ENCODE measurements around the gene KISS1R.

Gene KISS1R

GRCh38 chr19:898663-899062 lies 18.5 kb upstream of the KISS1R start:
- H3K4me3 ChIP-seq (replicated peaks; ENCODE audit: low read depth, low read length) = no peak overlapping the region
- TF ChIP-seq CTCF (IDR thresholded peaks at IDR 0.05; ENCODE audit: low read length, missing control alignments) = no peak
- DNase-seq (ENCODE audit: low read depth) = no peak

GRCh38 chr19:899336-900042 lies 17.6 kb upstream of the KISS1R start:
- TF ChIP-seq CTCF (IDR thresholded peaks at IDR 0.05; ENCODE audit: low read length, missing control alignments) = no peak
- H3K4me3 ChIP-seq (replicated peaks; ENCODE audit: low read depth, low read length) = no peak overlapping the region
- DNase-seq (ENCODE audit: low read depth) = no peak

GRCh38 chr19:900043-900301 lies 17.2 kb upstream of the KISS1R start:
- no peak overlapping the region for H3K4me3 ChIP-seq (replicated peaks; ENCODE audit: low read depth, low read length)
- no peak for DNase-seq (ENCODE audit: low read depth)
- TF ChIP-seq CTCF (IDR thresholded peaks at IDR 0.05; ENCODE audit: low read length, missing control alignments) = no peak

GRCh38 chr19:900302-901111 lies 16.6 kb upstream of the KISS1R start:
- no peak for TF ChIP-seq CTCF (IDR thresholded peaks at IDR 0.05; ENCODE audit: low read length, missing control alignments)
- no peak for DNase-seq (ENCODE audit: low read depth)
- H3K4me3 ChIP-seq (replicated peaks; ENCODE audit: low read depth, low read length) = no peak overlapping the region

GRCh38 chr19:901216-902092 lies 15.7 kb upstream of the KISS1R start:
- DNase-seq (ENCODE audit: low read depth) = no peak
- no peak for TF ChIP-seq CTCF (IDR thresholded peaks at IDR 0.05; ENCODE audit: low read length, missing control alignments)
- H3K4me3 ChIP-seq (replicated peaks; ENCODE audit: low read depth, low read length) = no peak overlapping the region

- no peak overlapping the region for H3K4me3 ChIP-seq (replicated peaks; ENCODE audit: low read depth, low read length)
- no peak for DNase-seq (ENCODE audit: low read depth)
- no peak for TF ChIP-seq CTCF (IDR thresholded peaks at IDR 0.05; ENCODE audit: low read length, missing control alignments)
Observed at GRCh38 chr19:902093-902370, 15.1 kb upstream of the KISS1R start.

Measured in fibroblast of pulmonary artery (primary cell).